CD4-positive, alpha-beta T cell treated with Interleukin-15 for 1 hour (primary cell): Measurements from ENCODE around the gene B9D1.
"Not testable (repeated sequence)": the region's sequence is repeated elsewhere in the genome, so short reads cannot be mapped to it uniquely, and the experiment has no call there.

Experiments used
- DNase-seq: peaks from one replicate; pipeline ENCODE4 v3.0.0-alpha.2; 2020

The B9D1 gene

GRCh38 chr17:19353401-19353800 lies 9.1 kb downstream of the B9D1 start:
- not testable (repeated sequence) for DNase-seq

- no peak for DNase-seq
These were observed 13.7 kb downstream of the B9D1 start for GRCh38 chr17:19348806-19349205.

- no peak for DNase-seq
These were observed 14.4 kb downstream of the B9D1 start for GRCh38 chr17:19348081-19348650.

- no peak for DNase-seq
These were observed 15.0 kb downstream of the B9D1 start for GRCh38 chr17:19347323-19348080.

GRCh38 chr17:19346351-19347255 lies 15.9 kb downstream of the B9D1 start:
- no peak for DNase-seq

- no peak for DNase-seq
These were observed 16.8 kb downstream of the B9D1 start for GRCh38 chr17:19345486-19346350.

- DNase-seq, result no peak
These were observed 17.5 kb downstream of the B9D1 start for GRCh38 chr17:19345067-19345460.

- no peak for DNase-seq
These were observed 18.0 kb downstream of the B9D1 start for GRCh38 chr17:19344311-19345066.

GRCh38 chr17:19343671-19344151 lies 18.8 kb downstream of the B9D1 start:
- no peak for DNase-seq

- DNase-seq, result no peak
These were observed 19.3 kb downstream of the B9D1 start for GRCh38 chr17:19343256-19343630.

- DNase-seq, result no peak
These were observed 19.8 kb downstream of the B9D1 start for GRCh38 chr17:19342611-19343255.

GRCh38 chr17:19341641-19342610 lies 20.6 kb downstream of the B9D1 start:
- no peak for DNase-seq

- DNase-seq, result no peak
These were observed 21.3 kb downstream of the B9D1 start for GRCh38 chr17:19341211-19341631.

- no peak for DNase-seq
These were observed 23.1 kb downstream of the B9D1 start for GRCh38 chr17:19339341-19339815.

- DNase-seq, result peak; percentile 69
These were observed 24.2 kb downstream of the B9D1 start for GRCh38 chr17:19338031-19338990.

- no peak for DNase-seq
These were observed 24.9 kb downstream of the B9D1 start for GRCh38 chr17:19337712-19338023.

- no peak for DNase-seq
These were observed 25.4 kb downstream of the B9D1 start for GRCh38 chr17:19336938-19337711.
